SK-N-SH (cell line): ENCODE data around the gene LCN10. TPM values are rescaled to one million over a fixed set of nuclear protein-coding genes. Genes with fewer than 3 reads are reported as not detected.

Experiments used
- CTCF ChIA-PET: fragments of 300-600, 350-600 bp; formaldehyde crosslinking; extraction: SDS; loops from one replicate; lab custom pipeline; 2021; lab: Yijun Ruan, JAX
- POLR2A ChIA-PET: fragments of 350-600 bp; sonication (Branson Sonifier 250); formaldehyde crosslinking; extraction: SDS; loops from one replicate; lab custom pipeline; 2020; ENCODE audit warnings: antibody characterized with exemption, inconsistent platforms; lab: Yijun Ruan, JAX
- DNase-seq: peaks from one replicate; pipeline ENCODE4 v3.0.0; 2012
- H2AFZ ChIP-seq: fragments of 200-600 bp; sonication (generic); 2 replicates; pipeline ENCODE4 v1.8.1; 2016; ENCODE audit warnings: antibody characterized with exemption, mild to moderate bottlenecking, low read depth
- H3F3A ChIP-seq: fragments of 200-600 bp; sonication (generic); replicated peaks from 2 replicates; pipeline ENCODE3; 2016; ENCODE audit warnings: antibody characterized with exemption, mild to moderate bottlenecking; ENCODE audit not compliant: insufficient read depth
- H3K27ac ChIP-seq, 2 experiments: fragments of 200-500 bp in 1 of 2; fragments of 200-600 bp in 1 of 2; sonication (Bioruptor generic) in 1 of 2; sonication (generic), shearing (Covaris generic) in 1 of 2; 2 replicates each; pipeline versions ENCODE4 v1.5.1 to v1.6.1; 2014 to 2016; ENCODE audit warnings: low read depth in 2 of 2, inconsistent platforms in 1 of 2, low read length in 1 of 2, mild to moderate bottlenecking in 1 of 2, mixed read lengths in 1 of 2
- H3K27me3 ChIP-seq: fragments of 200-600 bp; sonication (generic), shearing (Covaris generic); 2 replicates; pipeline ENCODE4 v1.6.1; 2016; ENCODE audit warnings: mixed run types; ENCODE audit not compliant: insufficient read depth
- H3K36me3 ChIP-seq, 2 experiments: fragments of 200-500 bp in 1 of 2; fragments of 200-600 bp in 1 of 2; sonication (Bioruptor generic) in 1 of 2; sonication (generic) in 1 of 2; replicated peaks in 1 of 2; 2 replicates each; pipeline versions ENCODE3 to v1.5.1; 2014 to 2016; ENCODE audit warnings: low read length in 1 of 2, mild to moderate bottlenecking in 1 of 2; ENCODE audit not compliant: insufficient read depth in 2 of 2, control insufficient read depth in 1 of 2
- H3K4me1 ChIP-seq, 2 experiments: fragments of 200-500 bp in 1 of 2; fragments of 200-600 bp in 1 of 2; sonication (Bioruptor generic) in 1 of 2; sonication (generic), shearing (Covaris generic) in 1 of 2; 2 replicates each; pipeline versions ENCODE4 v1.5.1 to v1.6.1; 2014 to 2016; ENCODE audit warnings: low read depth in 1 of 2, low read length in 1 of 2, mixed run types in 1 of 2; ENCODE audit not compliant: insufficient read depth in 2 of 2, control insufficient read depth in 1 of 2
- H3K4me2 ChIP-seq: fragments of 200-600 bp; sonication (generic), shearing (Covaris generic); 2 replicates; pipeline ENCODE4 v1.6.1; 2017; ENCODE audit warnings: mixed run types
- H3K4me3 ChIP-seq, 2 experiments: fragments of 200-500 bp in 1 of 2; fragments of 200-600 bp in 1 of 2; sonication (Bioruptor generic) in 1 of 2; sonication (generic), shearing (Covaris generic) in 1 of 2; 2 replicates each; pipeline versions ENCODE4 v1.5.1 to v1.8.1; 2014 to 2016; ENCODE audit warnings: low read depth in 2 of 2, inconsistent platforms in 1 of 2, low read length in 1 of 2, mild to moderate bottlenecking in 1 of 2, mixed read lengths in 1 of 2, moderate library complexity in 1 of 2
- H3K79me2 ChIP-seq: fragments of 200-600 bp; sonication (generic); 2 replicates; pipeline ENCODE4 v1.8.1; 2017; ENCODE audit warnings: mild to moderate bottlenecking; ENCODE audit not compliant: insufficient read depth
- H3K9ac ChIP-seq: fragments of 200-600 bp; sonication (generic); 2 replicates; pipeline ENCODE4 v1.6.1; 2017; ENCODE audit warnings: mixed run types
- H3K9me2 ChIP-seq: fragments of 200-600 bp; sonication (generic); 2 replicates; pipeline ENCODE4 v1.6.1; 2017; ENCODE audit warnings: mixed run types
- H3K9me3 ChIP-seq: fragments of 200-600 bp; sonication (generic); 2 replicates; pipeline ENCODE4 v1.6.1; 2017; ENCODE audit warnings: mixed run types, mild to moderate bottlenecking, moderate library complexity
- H4K20me1 ChIP-seq: fragments of 200-600 bp; sonication (generic); 2 replicates; pipeline ENCODE4 v1.6.1; 2017; ENCODE audit warnings: mild to moderate bottlenecking, mixed run types; ENCODE audit not compliant: insufficient read depth
- ELF1 ChIP-seq: IDR thresholded peaks from 2 replicates; pipeline ENCODE4 v1.4.0; 2012
- EP300 ChIP-seq, 2 experiments: IDR thresholded peaks; 2 replicates each; pipeline versions ENCODE4 v1.4.0 to v1.6.1; 2012; ENCODE audit warnings: borderline replicate concordance in 1 of 2, low read depth in 1 of 2, low read length in 1 of 2
- FOSL2 ChIP-seq: IDR thresholded peaks from 2 replicates; pipeline ENCODE4 v1.4.0; 2012; ENCODE audit warnings: low read depth, mild to moderate bottlenecking, moderate library complexity, borderline replicate concordance
- FOXJ3 ChIP-seq: sonication (generic); formaldehyde crosslinking; IDR thresholded peaks from 2 replicates; pipeline ENCODE4 v1.5.1; 2020; ENCODE audit warnings: mild to moderate bottlenecking, missing genetic modification reagents
- GABPA ChIP-seq: IDR thresholded peaks from 2 replicates; pipeline ENCODE4 v1.4.0; 2012; ENCODE audit warnings: low read depth, mild to moderate bottlenecking
- GATA2 ChIP-seq: sonication (generic); formaldehyde crosslinking; IDR thresholded peaks from 2 replicates; pipeline ENCODE4 v1.5.0; 2020; ENCODE audit warnings: mild to moderate bottlenecking, missing genetic modification reagents
- JUND ChIP-seq: IDR thresholded peaks from 2 replicates; pipeline ENCODE4 v1.4.0; 2012
- MEF2A ChIP-seq: IDR thresholded peaks from 2 replicates; pipeline ENCODE4 v1.4.0; 2012; ENCODE audit warnings: low read depth, borderline replicate concordance
- MXI1 ChIP-seq: IDR thresholded peaks from 2 replicates; pipeline ENCODE4 v1.6.1; 2012; ENCODE audit warnings: mild to moderate bottlenecking, low read depth, low read length, improper control_type of control experiment
- SMC3 ChIP-seq: IDR thresholded peaks from 2 replicates; pipeline ENCODE4 v1.6.1; 2012; ENCODE audit warnings: low read depth, low read length, improper control_type of control experiment
- TAF1 ChIP-seq: IDR thresholded peaks from 2 replicates; pipeline ENCODE4 v1.6.1; 2012; ENCODE audit warnings: low read depth, mild to moderate bottlenecking, low read length, moderate library complexity, borderline replicate concordance
- TCF12 ChIP-seq: IDR thresholded peaks from 2 replicates; pipeline ENCODE4 v1.4.0; 2012
- YY1 ChIP-seq: IDR thresholded peaks from 2 replicates; pipeline ENCODE4 v1.4.0; 2012; ENCODE audit warnings: low read depth, mild to moderate bottlenecking
- WGBS: methylation state at CpG from one replicate; pipeline ENCODE4 v1.1.6; 2017; ENCODE audit warnings: low lambda C conversion rate; 5-methylcytosine and 5-hydroxymethylcytosine counted together
- polyA plus RNA-seq, 3 experiments: library from polyadenylated mRNA; depleted of rRNA; stranded (reverse); fragments of >200 nt; gene quantifications; 2 replicates each; pipeline ENCODE4 v1.2.3, GENCODE V29; 2012
- TF ChIP-seq, protein P1 (sequence below): IDR thresholded peaks from 2 replicates; pipeline ENCODE4 v1.4.0; 2012; ENCODE audit warnings: low read depth
- TF ChIP-seq, protein P2 (sequence below): IDR thresholded peaks from 2 replicates; pipeline ENCODE4; 2012

Gene LCN10
- polyA plus RNA-seq, 1 of the 3 experiments (the other 2 are of a cell fraction), result not detected

DNA sequence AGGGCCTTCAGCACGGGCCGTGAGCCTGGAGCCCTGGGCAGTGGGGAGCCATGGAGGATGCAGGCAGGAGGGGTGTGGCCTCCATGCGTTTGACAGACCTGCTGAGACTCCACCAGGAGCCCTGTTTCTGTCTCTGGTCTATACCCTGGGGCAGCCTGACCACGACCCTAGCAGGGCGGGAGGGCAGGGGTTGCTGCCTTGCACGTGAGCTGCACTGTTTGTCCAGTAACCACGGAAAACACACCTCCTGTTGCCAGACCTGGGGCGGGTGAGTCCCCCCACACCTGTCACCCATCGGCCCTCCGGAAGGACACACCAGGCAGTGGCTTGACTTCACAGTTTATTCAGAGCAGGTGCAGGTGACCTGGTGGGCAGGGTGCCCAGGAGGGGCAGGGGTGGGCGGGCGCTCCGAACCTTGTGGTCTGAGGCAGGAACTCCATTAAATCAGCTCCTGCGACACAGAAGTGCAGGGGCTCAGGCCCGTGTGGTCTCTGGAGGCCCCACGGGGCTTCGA lies 11.4 kb upstream of the LCN10 start:
- H3F3A ChIP-seq, result peaks cover 3% of the 10 kb centered on the region
- CTCF ChIA-PET, result interaction anchor here (1.3 kb wide), 1 partner anchor 12 kb away, joined by 6 read pairs; no protein-coding TSS in a partner anchor

DNA sequence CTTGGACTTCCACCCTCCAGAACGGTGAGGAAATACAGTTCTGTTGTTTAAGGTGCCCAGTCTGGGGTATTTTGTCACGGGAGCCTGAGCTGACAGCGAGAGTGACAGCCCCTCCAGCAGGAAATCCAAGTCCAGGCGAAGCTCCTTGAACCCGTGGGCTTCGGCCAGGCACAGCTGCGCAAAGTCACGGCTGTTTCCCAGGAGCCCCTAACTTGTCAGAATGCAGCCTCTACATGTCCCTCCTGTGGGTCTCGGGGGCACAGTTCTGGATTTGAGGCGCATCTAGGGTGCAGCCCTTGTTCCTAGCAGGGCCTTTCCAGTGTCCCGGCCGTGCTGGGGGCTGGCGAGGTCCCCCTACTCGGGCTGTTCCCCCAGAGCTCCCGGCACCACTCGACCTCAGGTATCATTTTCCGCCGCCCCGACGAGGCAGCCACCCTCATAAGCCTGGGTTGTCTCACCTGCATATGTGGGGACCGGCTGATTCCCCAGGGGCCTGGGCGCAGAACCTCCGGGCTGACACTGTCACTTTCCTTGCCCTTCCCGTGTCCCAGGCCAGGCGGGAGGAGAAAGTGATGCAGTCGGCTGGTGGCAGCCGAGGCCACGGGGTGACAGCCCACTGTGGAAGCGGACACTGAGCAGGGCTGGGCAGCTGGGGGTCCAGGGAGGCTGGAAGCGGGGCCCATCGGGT lies 10.8 kb upstream of the LCN10 start:
- no peaks in the 10 kb centered on the region for H3K27me3 ChIP-seq
- no peak for TF ChIP-seq FOXJ3
- no peak for TF ChIP-seq TCF12
- no peak for TF ChIP-seq EP300 (IDR thresholded peaks at IDR 0.05; ENCODE audit: borderline replicate concordance in 1 of 2, low read depth in 1 of 2, low read length in 1 of 2)
- TF ChIP-seq, protein P1, sequence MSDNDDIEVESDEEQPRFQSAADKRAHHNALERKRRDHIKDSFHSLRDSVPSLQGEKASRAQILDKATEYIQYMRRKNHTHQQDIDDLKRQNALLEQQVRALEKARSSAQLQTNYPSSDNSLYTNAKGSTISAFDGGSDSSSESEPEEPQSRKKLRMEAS, result no peak
- TF ChIP-seq MXI1, result no peak
- no peak for TF ChIP-seq GATA2 (CRISPR knock-in tag)
- TF ChIP-seq ELF1, result no peak
- TF ChIP-seq FOSL2, result no peak
- TF ChIP-seq MEF2A, result no peak
- TF ChIP-seq, all 33 proteins: peak for 0
- Histone ChIP-seq H3K27ac (no peak overlapping the region), H3K9me2 (no peaks in the 10 kb centered on the region), H3K9me3 (no peaks in the 10 kb centered on the region), H3K36me3 (no peaks in the 10 kb centered on the region), H3K9ac (no peak overlapping the region), H3K4me3 (no peak overlapping the region), H3K4me2 (no peak overlapping the region), H3F3A (peaks cover 3% of the 10 kb centered on the region), H3K79me2 (no peaks in the 10 kb centered on the region), H2AFZ (no peak overlapping the region), H4K20me1 (no peaks in the 10 kb centered on the region), H3K4me1 (peaks cover 0 to 5% of the 10 kb centered on the region in 2 experiments; a peak in 1 of 4 replicates)
- POLR2A ChIA-PET, result no interaction called here
- CTCF ChIA-PET, result no interaction called here
- no peak for DNase-seq
- WGBS, result 58% methylated on average over 16 of the region's 31 CpGs

More for the DNA sequence above, 11.4 kb upstream of the LCN10 start:
- Histone ChIP-seq H3K9ac (no peak overlapping the region), H3K4me3 (no peak overlapping the region), H3K36me3 (no peaks in the 10 kb centered on the region), H3K79me2 (no peaks in the 10 kb centered on the region), H3K27ac (no peak overlapping the region), H3K4me1 (peaks cover 0 to 5% of the 10 kb centered on the region in 2 experiments; a peak in 1 of 4 replicates), H3K27me3 (no peaks in the 10 kb centered on the region), H3K9me2 (no peaks in the 10 kb centered on the region)
- WGBS, result no CpG with 5 or more reads among the region's 17 CpGs
- POLR2A ChIA-PET, result no interaction called here
- TF ChIP-seq GATA2 (CRISPR knock-in tag) (no peak), JUND (no peak), SMC3 (no peak), YY1 (no peak), FOXJ3 (no peak), TAF1 (no peak), GABPA (no peak), EP300 (IDR thresholded peaks at IDR 0.05; ENCODE audit: borderline replicate concordance in 1 of 2, low read depth in 1 of 2, low read length in 1 of 2) (no peak), MEF2A (no peak)
- TF ChIP-seq, protein P2, sequence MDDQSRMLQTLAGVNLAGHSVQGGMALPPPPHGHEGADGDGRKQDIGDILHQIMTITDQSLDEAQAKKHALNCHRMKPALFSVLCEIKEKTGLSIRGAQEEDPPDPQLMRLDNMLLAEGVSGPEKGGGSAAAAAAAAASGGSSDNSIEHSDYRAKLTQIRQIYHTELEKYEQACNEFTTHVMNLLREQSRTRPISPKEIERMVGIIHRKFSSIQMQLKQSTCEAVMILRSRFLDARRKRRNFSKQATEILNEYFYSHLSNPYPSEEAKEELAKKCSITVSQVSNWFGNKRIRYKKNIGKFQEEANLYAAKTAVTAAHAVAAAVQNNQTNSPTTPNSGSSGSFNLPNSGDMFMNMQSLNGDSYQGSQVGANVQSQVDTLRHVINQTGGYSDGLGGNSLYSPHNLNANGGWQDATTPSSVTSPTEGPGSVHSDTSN, result no peak
- TF ChIP-seq, protein P1, result no peak
- TF ChIP-seq, all 33 proteins: peak for 0
- DNase-seq, result no peak
- no peak overlapping the region for H3K4me2 ChIP-seq
- no peak overlapping the region for H2AFZ ChIP-seq
- H3K9me3 ChIP-seq, result no peaks in the 10 kb centered on the region
- H4K20me1 ChIP-seq, result no peaks in the 10 kb centered on the region
